ENCODE data around the gene FAM217B.

- no peak for TF ChIP-seq EP300 (conservative IDR thresholded peaks at IDR 0.05; ENCODE audit: poor library complexity, severe bottlenecking)
- TF ChIP-seq EZH2 (IDR thresholded peaks at IDR 0.05; ENCODE audit: borderline replicate concordance, insufficient read depth, low read length, poor library complexity, severe bottlenecking) = no peak
- no peak for TF ChIP-seq POLR2AphosphoS5 (IDR thresholded peaks at IDR 0.05)
- TF ChIP-seq CTCF (IDR thresholded peaks at IDR 0.05; ENCODE audit: poor library complexity, severe bottlenecking) = no peak
- no peak for TF ChIP-seq TAF1 (IDR thresholded peaks at IDR 0.05; ENCODE audit: low read depth)
- no peak for TF ChIP-seq RAD21 (conservative IDR thresholded peaks at IDR 0.05)
- no peak for TF ChIP-seq SMC3 (conservative IDR thresholded peaks at IDR 0.05; ENCODE audit: poor library complexity)
- TF ChIP-seq REST (IDR thresholded peaks at IDR 0.05; ENCODE audit: borderline replicate concordance) = no peak
Observed at GRCh38 chr20:59987135-59987534, 46.9 kb downstream of the FAM217B start.
